IMR-90 (cell line): ENCODE measurements around the gene CHN2. TPM values are rescaled to one million over a fixed set of nuclear protein-coding genes. Genes with fewer than 3 reads are reported as not detected.

Experiments used
- ATAC-seq: fragments of 200-7000 bp; cut with Tn5 transposase; 2 replicates; pipeline ENCODE4 v1.9.1; 2020; ENCODE audit warnings: low read depth, mild to moderate bottlenecking, moderate library complexity
- BruUV-seq: library from RNA; stranded (reverse); fragments of 400-500 nt; replicated peaks from 2 replicates; lab custom pipeline; 2021; lab: Mats Ljungman, UMichigan
- CTCF ChIA-PET: fragments of 300-600 bp; formaldehyde crosslinking; extraction: SDS; loops from one replicate; lab custom pipeline; 2021; ENCODE audit warnings: antibody characterized with exemption; lab: Yijun Ruan, JAX
- POLR2A ChIA-PET: fragments of 300-600 bp; sonication (Branson Sonifier 250); formaldehyde crosslinking; loops from one replicate; lab custom pipeline; 2022; ENCODE audit warnings: antibody characterized with exemption; ENCODE audit not compliant: unreplicated experiment; lab: Charles Lee
- DNase-seq: peaks from one replicate; pipeline ENCODE4 v3.0.0; 2013
- H2AFZ ChIP-seq: replicated peaks from 2 replicates; pipeline ENCODE3; 2013; ENCODE audit warnings: low read length, mild to moderate bottlenecking; ENCODE audit not compliant: poor library complexity
- H2AK5ac ChIP-seq: 2 replicates; pipeline ENCODE4 v1.6.1; 2013; ENCODE audit warnings: low read depth, low read length, inconsistent platforms
- H2AK9ac ChIP-seq: replicated peaks from 2 replicates; pipeline ENCODE3; 2013; ENCODE audit warnings: mild to moderate bottlenecking, low read depth, low read length, moderate library complexity; ENCODE audit not compliant: poor library complexity
- H2BK120ac ChIP-seq: 2 replicates; pipeline ENCODE4 v1.6.1; 2013; ENCODE audit warnings: low read depth, low read length, inconsistent platforms
- H2BK15ac ChIP-seq: 3 replicates; pipeline ENCODE4 v1.6.1; 2013; ENCODE audit warnings: low read depth, low read length, inconsistent platforms
- H2BK20ac ChIP-seq: 2 replicates; pipeline ENCODE4 v1.6.1; 2013; ENCODE audit warnings: low read depth, mild to moderate bottlenecking, inconsistent platforms, low read length, moderate library complexity
- H2BK5ac ChIP-seq: 2 replicates; pipeline ENCODE4 v1.6.1; 2013; ENCODE audit warnings: mild to moderate bottlenecking, low read depth, low read length, inconsistent platforms; ENCODE audit not compliant: poor library complexity, severe bottlenecking
- H3K14ac ChIP-seq: replicated peaks from 2 replicates; pipeline ENCODE4 v1.6.1; 2013; ENCODE audit warnings: low read depth, low read length, inconsistent platforms
- H3K18ac ChIP-seq: 2 replicates; pipeline ENCODE4 v1.6.1; 2013; ENCODE audit warnings: low read depth, low read length, control low read depth
- H3K23ac ChIP-seq: 2 replicates; pipeline ENCODE4 v1.6.1; 2013; ENCODE audit warnings: low read depth, low read length, inconsistent platforms
- H3K27ac ChIP-seq: 2 replicates; pipeline ENCODE4 v1.5.1; 2013; ENCODE audit warnings: mild to moderate bottlenecking, control low read depth, low read length; ENCODE audit not compliant: insufficient read depth
- H3K27me3 ChIP-seq: 2 replicates; pipeline ENCODE4 v1.6.1; 2013; ENCODE audit warnings: low read length; ENCODE audit not compliant: control insufficient read depth, insufficient read depth
- H3K36me3 ChIP-seq: 2 replicates; pipeline ENCODE4 v1.6.1; 2013; ENCODE audit warnings: low read length, mixed read lengths; ENCODE audit not compliant: control insufficient read depth, insufficient read depth
- H3K4ac ChIP-seq: 2 replicates; pipeline ENCODE4 v1.6.1; 2013; ENCODE audit warnings: low read depth, low read length, inconsistent platforms
- H3K4me1 ChIP-seq: 2 replicates; pipeline ENCODE4 v1.6.1; 2013; ENCODE audit warnings: low read length, mixed read lengths; ENCODE audit not compliant: control insufficient read depth, insufficient read depth
- H3K4me2 ChIP-seq: 2 replicates; pipeline ENCODE4 v1.6.1; 2013; ENCODE audit warnings: low read depth, mild to moderate bottlenecking, control low read depth, low read length, moderate library complexity
- H3K4me3 ChIP-seq: 2 replicates; pipeline ENCODE4 v1.5.1; 2013; ENCODE audit warnings: low read depth, mild to moderate bottlenecking, control low read depth, low read length, moderate library complexity; ENCODE audit not compliant: insufficient read depth
- H3K56ac ChIP-seq: 2 replicates; pipeline ENCODE4 v1.6.1; 2013; ENCODE audit warnings: low read length, inconsistent platforms; ENCODE audit not compliant: insufficient read depth; ENCODE audit errors: extremely low read depth
- H3K79me1 ChIP-seq, 2 experiments: 2 replicates each; pipeline ENCODE4 v1.6.1; 2013; ENCODE audit warnings: low read length in 2 of 2, inconsistent platforms in 1 of 2, low read depth in 1 of 2
- H3K9ac ChIP-seq: 2 replicates; pipeline ENCODE4 v1.6.1; 2013; ENCODE audit warnings: low read depth, low read length, control low read depth
- H3K9me1 ChIP-seq: 2 replicates; pipeline ENCODE4 v1.6.1; 2013; ENCODE audit warnings: low read length, inconsistent platforms; ENCODE audit not compliant: insufficient read depth
- H3K9me3 ChIP-seq: 2 replicates; pipeline ENCODE4 v1.6.1; 2013; ENCODE audit warnings: low read length; ENCODE audit not compliant: control insufficient read depth, insufficient read depth
- H4K20me1 ChIP-seq: 2 replicates; pipeline ENCODE4 v1.6.1; 2013; ENCODE audit warnings: low read length, inconsistent platforms; ENCODE audit not compliant: insufficient read depth
- H4K5ac ChIP-seq: 2 replicates; pipeline ENCODE4 v1.6.1; 2013; ENCODE audit warnings: mild to moderate bottlenecking, low read depth, low read length, control low read depth
- H4K8ac ChIP-seq, 2 experiments: 2 replicates each; pipeline ENCODE4 v1.6.1; 2013; ENCODE audit warnings: low read depth in 2 of 2, low read length in 2 of 2, control low read depth in 1 of 2, inconsistent platforms in 1 of 2
- H4K91ac ChIP-seq: 2 replicates; pipeline ENCODE4 v1.6.1; 2013; ENCODE audit warnings: low read depth, low read length, inconsistent platforms; ENCODE audit not compliant: insufficient read depth
- BHLHE40 ChIP-seq: fragments of 150-350 bp; IDR thresholded peaks from 2 replicates; pipeline ENCODE4 v1.6.1; 2016; ENCODE audit warnings: mild to moderate bottlenecking, low read depth, low read length
- CEBPB ChIP-seq: IDR thresholded peaks from 2 replicates; pipeline ENCODE4 v1.6.1; 2012; ENCODE audit warnings: low read depth, low read length, improper control_type of control experiment
- CHD1 ChIP-seq: IDR thresholded peaks from 2 replicates; pipeline ENCODE4 v1.6.1; 2012; ENCODE audit warnings: low read depth, low read length, improper control_type of control experiment
- ELK1 ChIP-seq: fragments of 150-350 bp; IDR thresholded peaks from 2 replicates; pipeline ENCODE4 v1.6.1; 2016; ENCODE audit warnings: low read depth, mild to moderate bottlenecking, low read length, moderate library complexity, borderline replicate concordance
- MAFK ChIP-seq: IDR thresholded peaks from 2 replicates; pipeline ENCODE4 v1.6.1; 2012; ENCODE audit warnings: low read depth, low read length, improper control_type of control experiment
- MXI1 ChIP-seq: IDR thresholded peaks from 2 replicates; pipeline ENCODE4 v1.6.1; 2012; ENCODE audit warnings: low read depth, mild to moderate bottlenecking, low read length, moderate library complexity, borderline replicate concordance
- RAD21 ChIP-seq: IDR thresholded peaks from 2 replicates; pipeline ENCODE4 v1.6.1; 2012; ENCODE audit warnings: low read length, improper control_type of control experiment
- RCOR1 ChIP-seq: IDR thresholded peaks from 2 replicates; pipeline ENCODE4 v1.6.1; 2012; ENCODE audit warnings: mild to moderate bottlenecking, low read length, improper control_type of control experiment; ENCODE audit not compliant: insufficient replicate concordance
- RFX5 ChIP-seq: IDR thresholded peaks from 2 replicates; pipeline ENCODE4 v1.8.0; 2012; ENCODE audit warnings: low read depth, mild to moderate bottlenecking, low read length, moderate library complexity
- SMC3 ChIP-seq: fragments of 150-350 bp; IDR thresholded peaks from 2 replicates; pipeline ENCODE4 v1.6.1; 2016; ENCODE audit warnings: low read depth, mild to moderate bottlenecking, antibody characterized with exemption, low read length, moderate library complexity
- USF2 ChIP-seq: fragments of 150-350 bp; IDR thresholded peaks from 2 replicates; pipeline ENCODE4 v1.6.1; 2017; ENCODE audit warnings: mild to moderate bottlenecking, antibody characterized with exemption, low read length, low read depth
- WGBS, 2 experiments: methylation state at CpG; one replicate each; pipeline versions ENCODE4 v1.1.5 to v1.1.7; 2013; ENCODE audit warnings: missing lambda C conversion rate in 2 of 2; ENCODE audit not compliant: insufficient read length in 1 of 2; ENCODE audit errors: extremely low coverage in 2 of 2; 5-methylcytosine and 5-hydroxymethylcytosine counted together
- dilution Hi-C: fragments of 300-500 bp; cut with HindIII; formaldehyde crosslinking; loops from one replicate; pipeline ENCODE4 v1.14.3; 2018; ENCODE audit warnings: low sequenced_read_pairs; ENCODE audit not compliant: unreplicated experiment
- in situ Hi-C: fragments of 300-500 bp; cut with MboI; formaldehyde crosslinking; loops from 3 replicates; pipeline ENCODE4 v1.14.3; 2019; ENCODE audit warnings: low sequenced_read_pairs, inconsistent platforms, mixed read lengths
- intact Hi-C: fragments of 100-400 bp; cut with micrococcal nuclease; formaldehyde crosslinking; loops from 2 replicates; pipeline ENCODE4 v1.10.0; 2022
- polyA plus RNA-seq, 3 experiments: library from polyadenylated mRNA; depleted of rRNA; stranded (reverse); fragments of >200 nt; gene quantifications; 2 replicates each; pipeline ENCODE4 v1.2.3, GENCODE V29; 2012; ENCODE audit warnings: low replicate concordance in 1 of 3
- total RNA-seq: library from RNA; depleted of rRNA; stranded (reverse); fragments of >200 nt; gene quantifications from 2 replicates; pipeline ENCODE4 v1.2.3, GENCODE V29; 2012

Gene CHN2
- total and polyA plus RNA-seq, 2 of the 4 experiments (the other 2 are of a cell fraction): not detected

- Histone ChIP-seq H4K8ac (no peak overlapping the region), H4K5ac (no peak overlapping the region), H3K36me3 (no peaks in the 10 kb centered on the region), H4K20me1 (no peaks in the 10 kb centered on the region), H4K91ac (no peak overlapping the region), H2BK15ac (no peak overlapping the region), H2BK5ac (no peak overlapping the region), H2AK9ac (no peak overlapping the region), H2AFZ (no peak overlapping the region), H3K18ac (no peak overlapping the region), H2BK120ac (no peak overlapping the region), H3K4ac (no peak overlapping the region), H3K9ac (no peak overlapping the region), H3K79me1 (no peaks in the 10 kb centered on the region), H3K14ac (no peak overlapping the region), H3K4me2 (no peak overlapping the region), H3K27me3 (no peaks in the 10 kb centered on the region), H3K9me1 (no peaks in the 10 kb centered on the region), H2AK5ac (no peak overlapping the region), H3K9me3 (no peaks in the 10 kb centered on the region), H3K4me3 (no peak overlapping the region), H3K4me1 (no peaks in the 10 kb centered on the region), H3K27ac (no peak overlapping the region), H3K56ac (no peak overlapping the region), H3K23ac (no peak overlapping the region), H2BK20ac (no peak overlapping the region)
- ChIA-PET CTCF (no interaction called here), POLR2A (no interaction called here)
- intact Hi-C loops: no loop called here
- DNase-seq (no peak), ATAC-seq (no peak)
- WGBS, 2 experiments: no CpG with 5 or more reads among the region's 7 CpGs
- no TSS peak for BruUV-seq
- dilution Hi-C loops: no loop called here
- in situ Hi-C loops: no loop called here
- TF ChIP-seq RAD21 (no peak), RCOR1 (no peak), CEBPB (no peak), RFX5 (no peak), USF2 (no peak), MAFK (no peak), CHD1 (no peak), ELK1 (no peak), MXI1 (no peak), BHLHE40 (no peak), SMC3 (no peak)
These were observed 160.8 kb downstream of the CHN2 start for GRCh38 chr7:29355388-29355787.
